H4 (cell line): ENCODE results near the gene ZBTB7C. TPM values are rescaled to one million over a fixed set of nuclear protein-coding genes. Genes with fewer than 3 reads are reported as not detected.
A peak's percentile ranks its signal among the peaks of the same experiment; 100 is the strongest.

Source experiments
- DNase-seq: peaks from one replicate; pipeline ENCODE4 v3.0.0-alpha.2; 2015; ENCODE audit warnings: low spot score
- total RNA-seq: library from RNA; depleted of rRNA; stranded (reverse); fragments of >200 nt; shearing (Covaris generic); gene quantifications from 2 replicates; pipeline ENCODE4 v1.2.3, GENCODE V29; 2014

Gene ZBTB7C
- total RNA-seq, 1 experiment from 2014 or later, result 1.1 TPM

DNA sequence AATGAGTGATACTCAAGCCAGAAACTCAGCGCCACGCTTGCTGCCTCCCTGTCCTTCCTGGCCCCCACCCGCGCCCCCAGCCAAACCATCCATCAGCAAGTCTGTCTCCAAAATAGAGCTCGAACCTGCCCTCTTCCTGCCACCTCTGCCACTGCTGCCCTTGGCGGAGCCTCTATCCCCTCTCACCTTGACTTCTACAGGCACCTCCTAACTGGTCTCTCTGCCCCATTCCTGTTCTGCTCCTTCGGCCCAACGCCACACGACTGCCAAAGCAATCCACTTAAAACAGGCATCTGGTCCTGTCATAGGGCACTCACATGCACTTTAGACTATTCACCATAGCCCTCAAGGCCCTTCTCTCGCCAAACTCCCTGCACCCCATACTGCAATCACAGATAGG, 268.5 kb downstream of the ZBTB7C start:
- no peak for DNase-seq

DNA sequence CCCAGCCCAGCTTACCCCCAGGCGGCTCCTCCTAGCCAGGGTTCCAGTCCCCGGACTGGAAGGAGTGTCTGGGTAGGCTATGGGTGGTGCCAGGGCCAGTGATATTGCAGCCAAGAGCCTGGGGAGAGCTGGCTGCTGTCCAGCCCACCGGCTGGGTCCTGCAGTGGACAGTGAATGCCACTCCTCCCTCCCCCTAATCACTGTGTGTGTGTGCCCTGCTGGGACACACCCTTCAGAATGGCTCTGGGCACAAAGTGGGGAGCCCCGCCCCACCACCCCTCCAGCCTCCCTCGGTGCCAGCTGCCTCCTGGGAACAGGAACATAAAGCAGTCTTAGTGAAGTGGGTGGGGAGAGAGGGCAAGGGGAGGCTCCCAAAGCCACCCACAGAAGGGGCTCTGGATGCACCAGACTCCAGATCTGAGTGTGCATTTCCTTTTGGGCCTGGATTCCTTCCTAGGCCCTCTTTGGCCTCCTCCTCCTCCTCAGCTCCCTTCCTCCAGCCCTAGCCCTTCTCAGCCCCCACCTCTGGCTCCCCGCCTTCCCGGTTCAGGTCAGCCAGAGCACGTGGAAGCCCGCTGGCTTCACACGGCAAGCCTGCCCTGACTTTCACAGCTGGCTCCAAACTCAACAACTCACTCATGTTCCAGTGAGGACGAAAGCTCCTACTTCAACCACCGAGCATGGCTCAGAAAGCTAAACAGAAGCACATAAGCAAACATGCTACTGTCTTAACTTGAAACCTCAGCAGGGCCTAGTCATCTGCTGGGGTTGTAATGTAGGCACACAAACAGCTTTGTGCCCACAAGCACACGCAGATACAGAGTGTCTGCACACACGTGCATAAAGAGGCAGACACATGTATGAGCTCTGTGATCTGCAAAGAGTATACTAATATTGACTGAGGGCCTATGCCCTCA, 269.5 kb downstream of the ZBTB7C start:
- DNase-seq, result peak; percentile 70

DNA sequence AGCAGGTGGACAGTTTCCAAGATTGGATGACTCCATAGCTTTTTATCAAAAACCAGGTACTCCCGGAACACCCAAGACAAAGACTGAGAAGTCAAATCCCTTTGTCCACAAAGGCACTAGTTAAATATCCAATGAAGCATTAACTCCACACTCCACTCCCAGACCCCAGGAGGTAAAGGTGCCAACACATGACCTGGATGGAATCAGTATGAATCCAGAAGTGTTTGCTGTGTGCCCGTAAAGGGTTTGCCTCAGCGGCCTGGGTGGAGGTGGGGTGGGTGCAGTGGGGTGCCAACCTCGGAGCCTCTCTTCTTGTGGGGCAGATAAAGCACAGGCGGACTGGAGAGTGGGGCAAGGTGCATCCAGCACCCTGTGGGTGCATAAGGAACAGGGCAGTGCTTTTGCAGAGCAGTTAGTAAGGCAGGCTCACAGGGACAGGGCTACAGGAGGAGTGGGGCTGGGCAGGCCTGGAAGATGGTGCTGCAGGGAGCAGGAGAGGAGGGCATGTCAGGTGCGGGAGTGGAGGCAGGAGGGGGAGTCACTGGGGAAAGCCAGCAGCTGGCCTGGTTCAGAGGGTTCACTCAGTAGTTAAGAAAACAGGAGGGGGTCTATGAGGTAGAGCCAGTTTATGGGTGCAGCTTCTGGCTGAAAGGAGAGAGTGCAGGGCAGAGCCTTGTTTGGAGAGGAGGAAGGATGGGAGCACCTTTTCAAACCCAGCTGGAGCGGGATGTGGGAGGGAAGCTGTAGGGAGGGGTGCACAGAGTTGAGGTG, 270.3 kb downstream of the ZBTB7C start:
- DNase-seq, result no peak

DNA sequence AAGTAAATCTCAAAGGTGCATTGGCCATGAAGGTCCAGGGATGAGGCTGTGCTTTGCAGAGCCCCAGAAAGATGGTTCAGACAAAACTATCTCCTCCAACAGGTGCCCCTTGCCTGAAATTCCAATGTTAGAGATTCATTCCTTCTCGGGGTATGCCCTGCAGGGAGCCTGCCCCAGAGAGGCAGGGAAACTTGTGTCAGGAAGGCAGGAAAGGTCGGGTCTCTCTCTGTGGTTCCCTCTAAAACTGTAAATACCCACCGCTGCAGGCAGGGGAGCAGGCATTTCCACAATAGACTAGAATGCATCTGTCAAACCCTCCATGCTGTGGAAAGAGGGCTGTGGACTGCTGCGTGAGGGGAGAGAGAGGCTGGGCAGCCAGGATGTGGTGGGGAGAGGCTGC, 271.0 kb downstream of the ZBTB7C start:
- no peak for DNase-seq

DNA sequence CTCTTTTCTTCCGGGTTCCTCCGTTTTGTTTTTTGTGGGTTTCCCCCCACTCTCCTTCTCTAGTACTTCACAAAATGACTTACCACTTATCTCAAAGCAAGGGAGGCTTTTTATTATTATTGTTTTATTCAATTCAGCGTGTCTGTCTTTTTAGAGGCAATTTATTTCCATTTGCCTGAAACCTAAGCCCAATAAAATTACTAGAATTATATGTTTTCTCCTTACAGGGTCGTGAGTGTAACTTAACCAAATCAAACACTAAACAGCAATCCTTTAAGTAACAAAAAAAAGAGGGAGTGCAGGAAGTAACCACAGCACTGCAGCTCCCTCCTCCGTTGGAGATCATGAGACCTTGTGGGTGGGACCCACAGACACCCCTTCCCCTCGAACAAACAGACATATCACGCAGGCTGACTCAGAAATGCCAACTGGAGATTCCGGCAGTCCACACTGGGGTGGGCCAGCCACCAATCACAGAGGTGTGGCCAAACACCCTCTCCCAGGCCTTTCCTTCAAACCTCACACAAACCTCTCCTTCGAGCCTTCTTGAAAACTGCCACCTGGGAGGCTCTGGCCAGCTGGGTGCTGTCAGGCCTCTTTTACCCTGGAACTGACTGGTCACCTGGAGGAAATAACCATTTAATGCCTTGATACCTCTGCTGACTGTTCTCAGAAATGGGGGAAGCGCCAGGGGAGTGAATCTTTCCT, 271.7 kb downstream of the ZBTB7C start:
- DNase-seq, result peak; percentile 26

DNA sequence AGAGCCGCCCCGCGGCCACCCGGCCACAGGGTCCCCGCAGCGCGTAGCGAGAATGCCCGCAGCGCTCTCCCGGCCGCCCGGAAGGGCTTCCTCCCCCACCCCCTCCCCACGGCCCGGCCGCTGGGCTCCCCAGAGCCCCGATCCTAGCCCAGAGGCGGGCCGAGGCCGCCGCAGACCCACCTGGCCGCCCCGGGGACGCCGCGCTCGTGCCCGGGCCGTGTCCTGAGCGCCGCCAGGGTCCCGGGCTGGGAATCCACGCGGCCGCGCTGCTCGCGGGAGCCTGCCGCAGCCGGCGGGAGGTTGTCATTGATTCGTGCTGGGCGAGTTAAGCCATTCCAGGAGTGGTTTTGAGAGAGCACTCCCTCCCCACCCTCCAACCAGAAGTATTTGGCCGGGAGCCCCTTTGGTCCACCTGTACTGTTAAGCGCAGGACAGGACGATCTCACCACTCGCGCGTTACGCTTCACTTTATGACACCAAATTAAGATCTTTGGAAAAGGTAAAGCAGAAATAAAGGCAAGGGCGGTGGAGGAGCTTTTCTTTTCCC, 272.3 kb downstream of the ZBTB7C start:
- no peak for DNase-seq

DNA sequence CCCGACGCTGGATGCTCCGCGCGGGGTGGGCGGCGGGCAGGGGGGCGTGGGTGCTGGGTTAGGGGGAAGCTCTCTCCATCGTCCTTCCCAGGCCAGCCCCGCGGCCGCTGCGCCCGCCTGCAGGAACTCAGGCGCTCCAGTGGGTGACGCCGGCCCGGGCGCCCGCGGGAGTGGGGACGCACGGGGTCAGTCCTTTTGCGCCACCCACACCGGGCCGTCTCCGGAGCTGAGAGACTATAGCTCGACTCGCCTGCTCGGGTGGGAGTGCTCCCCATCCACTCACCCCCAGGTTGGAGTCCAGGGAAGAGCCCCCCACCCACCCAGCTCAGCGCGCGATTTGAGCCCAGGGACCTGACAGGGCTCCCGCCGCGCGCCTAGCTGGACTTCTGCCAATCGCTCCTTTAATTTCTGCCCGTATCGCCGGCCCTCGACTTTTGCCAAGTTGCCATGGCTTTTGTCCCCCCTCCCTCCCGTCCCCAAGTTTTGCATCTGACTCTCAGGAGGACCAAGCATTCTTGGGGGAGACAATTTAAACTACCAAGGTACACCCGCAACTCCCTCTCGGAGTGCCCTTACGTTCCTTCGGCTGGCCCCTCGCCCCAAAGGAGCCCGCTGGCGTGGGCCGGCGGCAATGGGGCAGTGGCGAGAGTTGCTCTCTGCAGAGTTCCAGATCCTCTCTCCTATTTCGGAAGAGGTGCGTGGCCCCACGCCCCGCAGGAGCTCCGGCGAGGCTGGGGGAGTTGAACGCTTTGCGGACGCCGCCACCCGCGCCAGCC, 272.9 kb downstream of the ZBTB7C start:
- no peak for DNase-seq

DNA sequence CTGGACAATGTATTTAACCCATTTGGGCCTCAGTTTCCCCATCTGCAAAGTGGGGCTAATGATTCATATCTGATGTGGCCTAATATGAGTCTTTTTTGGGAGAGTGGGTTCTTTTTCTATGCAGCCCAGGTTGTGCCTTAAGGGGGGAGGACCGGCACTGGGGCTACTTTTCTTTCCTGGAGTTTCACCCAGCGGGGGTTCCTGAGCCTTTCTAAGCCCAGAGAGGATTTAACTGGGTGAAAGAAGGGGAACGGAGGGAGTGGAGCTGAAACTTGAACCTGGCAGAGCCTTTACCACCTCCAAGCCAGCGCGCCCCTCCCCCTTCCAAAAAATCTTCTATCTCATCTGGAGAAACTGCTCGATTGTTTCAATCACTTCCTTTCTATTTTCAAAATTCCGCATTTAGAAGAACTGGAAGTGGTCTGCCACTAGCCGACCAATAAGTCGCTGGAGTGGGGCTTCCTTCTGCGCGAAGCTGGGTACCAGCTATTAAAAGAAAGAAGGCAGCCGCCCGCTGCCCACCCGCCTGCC, 273.7 kb downstream of the ZBTB7C start:
- no peak for DNase-seq

DNA sequence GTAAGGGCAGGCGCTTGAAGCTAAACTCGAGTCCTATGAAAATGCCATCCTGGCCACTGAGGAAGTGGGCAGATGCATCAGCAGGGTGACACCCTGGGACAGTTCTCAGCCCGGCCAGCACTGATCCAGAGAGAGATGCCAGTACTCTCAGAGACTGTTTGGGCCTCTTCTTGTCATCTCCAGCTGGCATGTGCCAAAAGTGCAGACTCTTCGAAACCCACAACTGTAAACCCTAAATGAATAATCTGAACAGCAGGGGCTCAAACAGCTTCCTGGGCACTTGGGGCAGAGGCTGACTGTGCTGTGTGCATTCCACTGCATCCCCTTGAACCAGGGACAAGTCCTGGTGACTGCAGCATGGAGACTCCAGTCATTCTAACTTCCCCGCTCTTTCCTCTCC, 274.6 kb downstream of the ZBTB7C start:
- DNase-seq, result no peak

DNA sequence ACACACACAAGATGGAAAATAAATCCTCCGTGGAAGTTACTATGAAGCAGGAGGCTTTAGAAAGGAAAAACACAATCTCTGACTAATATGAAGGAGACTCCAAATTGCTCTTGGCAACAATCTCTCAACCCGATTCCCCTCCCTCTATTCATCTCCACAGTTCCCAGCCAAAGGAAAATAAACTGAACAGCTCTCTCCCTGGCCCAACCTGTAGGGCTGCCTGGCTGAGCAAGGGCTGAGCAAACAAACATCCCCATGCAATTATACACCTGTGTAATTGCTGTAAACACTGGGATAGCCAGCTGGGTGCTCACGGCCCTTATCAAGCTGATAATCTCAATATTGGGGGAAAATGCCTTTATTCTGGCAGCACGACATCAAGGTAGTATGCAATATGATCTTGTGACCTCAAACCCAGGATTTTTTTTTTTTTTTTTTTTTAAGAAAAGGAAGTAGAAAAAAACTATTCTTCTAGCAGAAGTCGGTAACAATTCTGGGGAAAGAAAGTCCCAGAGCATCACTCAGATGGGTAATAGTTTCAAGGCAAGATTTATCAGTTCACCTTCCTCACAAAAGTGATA, 275.4 kb downstream of the ZBTB7C start:
- DNase-seq, result peak; percentile 56

DNA sequence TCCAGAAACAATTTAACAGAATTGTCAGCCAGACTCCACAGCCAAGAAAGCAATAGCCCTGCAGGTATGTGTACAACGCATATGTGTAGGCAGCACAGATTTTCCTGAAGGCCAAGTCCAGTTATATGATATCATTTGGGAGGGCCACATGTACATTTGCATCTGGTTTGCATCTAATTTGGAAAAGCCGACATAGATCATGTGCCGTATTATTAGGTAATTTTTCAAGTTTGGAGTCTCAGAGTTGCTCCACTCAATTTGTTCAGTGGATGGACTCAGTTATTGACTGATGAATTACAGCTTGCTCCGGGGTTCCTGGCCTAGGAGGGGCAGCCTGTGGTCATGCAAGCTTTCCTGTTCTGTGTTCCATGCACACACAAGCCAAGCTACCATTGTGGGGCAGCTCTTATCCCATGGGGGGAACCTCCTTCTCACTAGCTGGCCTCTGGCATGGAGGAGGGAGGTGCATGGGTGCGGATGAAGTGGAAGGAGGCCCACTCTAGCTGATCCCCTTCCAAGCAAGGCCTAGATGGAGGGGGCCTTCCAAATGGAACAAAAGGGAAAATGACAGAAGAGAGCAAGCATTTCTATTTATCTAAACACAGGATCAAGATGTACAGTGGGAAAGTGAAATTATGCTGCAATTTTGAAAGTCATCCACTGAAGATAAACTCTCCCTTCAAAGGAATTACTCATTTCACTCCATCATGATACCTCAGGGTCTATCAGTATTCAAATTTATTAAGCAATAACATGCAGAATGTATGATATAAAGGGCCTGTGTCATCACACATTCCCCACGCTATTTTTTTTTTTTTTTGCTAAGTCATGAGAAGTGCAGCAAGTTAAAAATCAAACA, 276.2 kb downstream of the ZBTB7C start:
- DNase-seq, result no peak

DNA sequence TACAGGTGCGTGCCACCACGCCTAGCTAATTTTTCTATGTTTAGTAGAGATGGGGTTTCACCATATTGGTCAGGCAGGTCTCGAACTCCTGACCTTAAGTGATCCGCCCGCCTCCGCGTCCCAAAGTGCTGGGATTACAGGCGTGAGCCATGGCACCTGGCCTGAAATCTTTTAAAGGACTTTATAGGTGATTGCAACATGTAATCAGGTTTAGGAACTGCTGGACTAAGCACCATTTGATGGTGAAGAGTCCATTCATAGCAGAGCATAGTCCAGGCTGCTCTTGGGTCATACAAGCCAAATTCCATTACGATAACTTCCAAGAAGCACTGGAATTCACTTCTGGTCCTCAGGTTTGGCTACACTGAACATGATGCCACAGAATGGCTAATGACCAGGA, 278.1 kb downstream of the ZBTB7C start:
- no peak for DNase-seq

DNA sequence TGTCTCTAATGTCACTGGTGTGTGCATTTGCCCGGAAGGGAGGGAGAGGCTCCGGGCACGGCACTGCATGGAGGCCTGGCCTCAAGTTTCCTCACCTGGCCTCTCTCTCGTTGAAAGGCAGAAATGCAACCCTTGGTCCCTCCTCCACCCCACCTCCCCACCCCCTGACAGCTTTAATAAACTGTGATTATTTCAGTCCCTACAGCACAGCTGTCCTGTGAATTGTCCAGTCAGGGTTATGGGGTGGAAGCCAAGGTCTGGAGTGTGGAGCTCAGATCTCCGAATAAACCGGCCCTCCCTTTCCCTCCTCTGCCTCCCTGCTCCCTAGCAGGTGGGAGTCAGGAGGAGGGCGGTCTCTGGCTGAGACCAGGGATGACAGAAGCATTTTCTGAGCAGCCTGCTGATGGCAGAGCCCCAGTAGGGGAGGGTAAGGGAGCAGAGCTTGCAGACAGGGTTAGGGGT, 279.5 kb downstream of the ZBTB7C start:
- no peak for DNase-seq

DNA sequence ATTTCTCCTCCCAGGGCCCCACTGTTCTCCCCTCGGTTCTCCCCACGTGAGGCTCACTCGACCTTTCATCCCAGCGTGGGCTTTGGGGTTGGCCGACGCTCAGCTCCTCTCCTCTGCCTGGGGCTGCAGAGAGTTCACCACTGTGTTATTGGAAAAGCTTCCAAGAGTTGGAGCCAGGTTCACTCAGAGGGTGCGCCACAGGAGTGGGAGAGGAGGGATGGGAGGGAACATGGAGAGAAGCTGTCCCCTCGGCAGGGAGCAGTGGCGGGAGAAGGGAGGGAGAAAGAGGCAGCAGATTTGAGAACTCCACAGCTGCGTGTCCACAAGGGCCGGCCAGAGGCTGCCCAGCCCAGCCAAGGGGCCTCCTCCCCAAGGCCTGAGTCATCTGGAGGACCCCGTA, 281.6 kb downstream of the ZBTB7C start:
- DNase-seq, result no peak

DNA sequence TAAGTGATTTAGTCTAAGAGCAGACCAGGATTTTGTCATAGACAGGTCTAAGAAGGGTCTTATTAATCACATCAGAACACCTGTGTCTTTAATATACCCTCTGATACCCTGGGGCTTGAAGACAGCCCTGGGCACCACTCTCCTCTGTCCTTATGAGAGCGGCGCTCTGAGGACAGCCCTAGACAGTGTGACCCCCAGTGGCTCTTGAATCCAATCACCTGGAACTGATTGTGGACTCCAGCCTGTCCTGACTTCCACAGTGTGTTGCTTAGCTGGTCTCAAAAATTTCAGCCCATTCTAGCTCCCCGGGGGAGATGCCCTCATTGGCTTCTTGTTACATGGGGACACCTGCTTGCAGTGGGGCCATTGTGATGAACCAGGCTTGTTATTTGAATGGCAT, 282.9 kb downstream of the ZBTB7C start:
- no peak for DNase-seq

DNA sequence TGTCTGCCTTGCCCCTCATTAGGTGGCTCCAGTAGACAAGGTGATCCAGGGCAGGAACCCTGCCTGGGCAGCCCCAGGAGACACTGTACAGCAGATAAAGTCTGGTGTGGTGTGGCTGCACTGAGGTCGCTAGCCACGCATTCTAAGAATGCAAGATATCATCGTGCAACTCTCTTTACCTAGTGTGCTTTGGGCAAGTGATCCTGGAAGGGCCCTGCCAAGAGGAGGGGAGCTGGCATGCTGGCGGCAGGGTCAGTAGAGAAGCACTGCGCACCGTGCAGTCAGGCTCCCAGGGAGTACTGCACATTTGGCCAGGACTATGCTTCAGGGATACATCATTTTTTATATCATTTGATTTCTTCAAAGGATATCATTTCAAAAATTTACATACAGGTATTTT, 283.5 kb downstream of the ZBTB7C start:
- DNase-seq, result no peak

DNA sequence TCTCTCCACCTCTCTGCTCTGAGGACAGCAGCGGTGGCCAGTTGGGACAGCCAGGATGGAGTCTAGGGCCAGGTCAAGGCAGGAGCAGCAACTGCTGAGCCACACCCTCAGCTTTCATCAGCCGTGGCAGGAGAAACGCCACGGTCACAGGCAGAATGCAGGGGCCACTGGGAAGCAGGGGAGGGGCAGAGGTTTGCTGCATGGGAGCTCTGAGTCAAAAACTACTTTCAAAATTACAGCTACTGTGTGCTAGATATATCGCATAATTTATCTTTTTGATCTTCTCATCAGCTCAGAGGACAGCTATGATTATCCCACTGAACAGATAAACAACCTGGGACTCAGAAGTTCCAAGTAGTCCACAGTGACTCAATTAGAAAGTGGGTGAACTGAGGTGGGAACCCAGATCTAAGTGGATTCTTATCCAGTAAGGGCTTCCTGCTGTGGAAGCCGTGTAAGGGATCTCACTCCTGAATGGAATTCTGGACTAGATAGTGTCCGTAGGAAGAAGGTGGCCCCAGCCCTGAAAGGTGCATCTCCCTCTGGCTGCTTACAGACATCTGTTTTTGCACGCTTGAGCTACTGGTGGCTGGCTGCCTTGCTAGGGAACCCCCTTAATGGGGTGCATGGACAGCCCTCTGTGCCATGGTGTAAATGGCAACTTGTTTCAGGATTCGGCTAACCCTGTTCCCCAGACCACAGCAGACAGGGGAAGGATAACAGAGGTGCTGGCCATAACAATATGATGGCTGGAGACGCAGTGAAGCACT, 284.1 kb downstream of the ZBTB7C start:
- DNase-seq, result no peak

DNA sequence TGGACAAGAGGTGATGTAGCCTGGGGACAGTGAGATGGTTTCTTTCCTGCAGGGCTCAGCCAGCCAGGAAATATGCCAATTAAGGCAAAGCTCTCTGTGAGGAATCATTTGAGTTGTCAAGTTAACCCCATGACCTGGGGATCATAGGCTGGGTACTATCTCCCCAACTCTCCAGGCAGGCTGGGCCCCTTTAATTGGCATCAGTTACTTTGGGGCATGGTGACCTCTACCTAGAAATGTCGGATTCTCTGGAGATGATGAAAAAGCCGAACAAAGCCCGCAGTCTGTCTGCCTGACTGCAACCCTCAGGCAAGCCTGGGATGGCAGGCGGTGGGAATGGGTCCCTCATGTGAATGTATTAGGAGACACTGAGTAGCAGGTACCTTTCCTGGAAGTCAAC, 285.2 kb downstream of the ZBTB7C start:
- DNase-seq, result no peak

DNA sequence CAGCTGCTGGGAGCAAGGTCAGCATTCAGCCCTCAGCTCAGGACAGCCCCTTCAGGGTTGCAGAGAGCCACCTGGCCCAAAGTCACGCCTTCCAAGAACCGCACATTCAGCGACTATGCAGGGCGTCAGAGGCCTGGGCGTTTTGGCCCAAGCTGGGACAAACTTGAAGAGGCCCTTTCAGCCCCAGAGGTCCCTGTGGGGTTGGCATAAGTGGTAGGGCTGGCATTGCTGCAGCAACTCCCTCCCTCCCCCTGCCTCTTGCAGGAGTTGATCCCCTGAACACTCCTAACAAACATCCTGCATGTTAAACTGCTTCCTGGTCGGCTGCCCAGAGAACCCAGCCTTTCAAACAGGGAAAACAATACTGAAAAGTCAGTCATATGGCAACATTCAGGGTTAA, 285.9 kb downstream of the ZBTB7C start:
- no peak for DNase-seq
